ENCODE results near the gene PDGFRB. TPM values are rescaled to one million over a fixed set of nuclear protein-coding genes. Genes with fewer than 3 reads are reported as not detected.

PDGFRB gene
- total and polyA plus RNA-seq, 4 donors: 5.2 to 13.1 (median 8.3) TPM

DNA sequence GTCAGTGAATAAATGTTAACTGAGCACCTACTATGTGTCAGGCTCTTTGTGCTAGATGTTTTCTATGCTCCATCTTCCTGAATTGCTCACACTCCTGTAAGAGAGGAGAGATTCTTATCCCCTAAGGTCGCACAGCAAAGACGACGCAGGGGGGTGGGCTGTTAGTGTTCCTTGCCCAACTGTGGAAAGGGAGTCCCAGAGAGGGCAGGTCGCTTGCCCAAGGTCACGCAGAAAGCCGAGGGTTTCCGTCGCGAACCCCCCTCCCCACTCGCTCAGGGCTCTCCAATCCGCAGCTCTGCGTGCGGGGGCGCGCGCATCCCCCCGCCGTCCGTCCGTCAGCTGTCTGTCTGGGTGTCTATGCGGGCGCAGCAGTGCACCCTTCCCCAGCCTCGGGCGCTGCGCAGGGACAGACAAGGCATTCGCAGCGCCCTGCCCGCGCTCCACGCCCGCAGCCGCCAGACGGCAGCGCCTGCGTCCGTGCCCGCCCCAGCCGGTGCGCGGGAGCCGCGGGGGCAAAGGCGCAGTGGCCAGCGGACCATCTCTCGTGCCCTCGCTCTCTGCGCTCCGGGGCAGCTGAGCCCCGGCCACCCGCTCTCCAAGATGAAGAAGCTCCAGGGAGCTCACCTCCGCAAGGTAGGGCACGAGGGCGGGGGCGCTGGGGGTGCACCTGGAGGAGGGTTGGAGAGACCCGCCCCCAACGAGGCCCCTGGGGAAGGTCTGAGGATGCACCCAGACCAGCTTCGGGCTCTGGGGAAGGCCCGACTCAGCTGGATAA is 34.3 kb upstream of the PDGFRB start, which contains the start of gene SLC6A7:
TSS of gene SLC6A7 (plus strand) at position 335 of the 775 bp plus-strand sequence. CDS start at position 601, 266 bp downstream.
- no peak within 1 kb of the TSS for H3K27ac ChIP-seq (ENCODE audit: low read depth in 1 of 2, low read length in 2 of 2)
- peaks cover 0 to 5% (median 0%) of the 10 kb centered on the region in 4 donors for H3K27me3 ChIP-seq (ENCODE audit: control insufficient read depth in 4 of 4, insufficient read depth in 4 of 4, low read length in 3 of 4)
- DNase-seq (ENCODE audit: low spot score): no peak
- H3K36me3 ChIP-seq (ENCODE audit: control insufficient read depth in 4 of 4, insufficient read depth in 3 of 4, low read depth in 1 of 4, low read length in 3 of 4): no peaks in the 10 kb centered on the region
- no peak within 1 kb of the TSS for H3K4me3 ChIP-seq (ENCODE audit: low read depth in 1 of 3, low read length in 3 of 3)
- H3K9me3 ChIP-seq (ENCODE audit: control insufficient read depth in 4 of 4, low read length in 3 of 4): no peaks in the 10 kb centered on the region
- TF ChIP-seq YY1 (IDR thresholded peaks at IDR 0.05): no peak
- TF ChIP-seq RXRA (IDR thresholded peaks at IDR 0.05): no peak
- TF ChIP-seq, protein P1, sequence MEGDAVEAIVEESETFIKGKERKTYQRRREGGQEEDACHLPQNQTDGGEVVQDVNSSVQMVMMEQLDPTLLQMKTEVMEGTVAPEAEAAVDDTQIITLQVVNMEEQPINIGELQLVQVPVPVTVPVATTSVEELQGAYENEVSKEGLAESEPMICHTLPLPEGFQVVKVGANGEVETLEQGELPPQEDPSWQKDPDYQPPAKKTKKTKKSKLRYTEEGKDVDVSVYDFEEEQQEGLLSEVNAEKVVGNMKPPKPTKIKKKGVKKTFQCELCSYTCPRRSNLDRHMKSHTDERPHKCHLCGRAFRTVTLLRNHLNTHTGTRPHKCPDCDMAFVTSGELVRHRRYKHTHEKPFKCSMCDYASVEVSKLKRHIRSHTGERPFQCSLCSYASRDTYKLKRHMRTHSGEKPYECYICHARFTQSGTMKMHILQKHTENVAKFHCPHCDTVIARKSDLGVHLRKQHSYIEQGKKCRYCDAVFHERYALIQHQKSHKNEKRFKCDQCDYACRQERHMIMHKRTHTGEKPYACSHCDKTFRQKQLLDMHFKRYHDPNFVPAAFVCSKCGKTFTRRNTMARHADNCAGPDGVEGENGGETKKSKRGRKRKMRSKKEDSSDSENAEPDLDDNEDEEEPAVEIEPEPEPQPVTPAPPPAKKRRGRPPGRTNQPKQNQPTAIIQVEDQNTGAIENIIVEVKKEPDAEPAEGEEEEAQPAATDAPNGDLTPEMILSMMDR (IDR thresholded peaks at IDR 0.05; ENCODE audit: low read depth, low read length, missing input control): no peak
- 10% methylated on average over 58 of the region's 58 CpGs for WGBS
- H3K9ac ChIP-seq (ENCODE audit: low read depth in 1 of 2, low read length in 2 of 2): no peak within 1 kb of the TSS
- peaks cover 6 to 25% (median 15%) of the 10 kb centered on the region in 4 donors for H3K4me1 ChIP-seq (ENCODE audit: control insufficient read depth in 4 of 4, insufficient read depth in 4 of 4, low read length in 3 of 4)

DNA sequence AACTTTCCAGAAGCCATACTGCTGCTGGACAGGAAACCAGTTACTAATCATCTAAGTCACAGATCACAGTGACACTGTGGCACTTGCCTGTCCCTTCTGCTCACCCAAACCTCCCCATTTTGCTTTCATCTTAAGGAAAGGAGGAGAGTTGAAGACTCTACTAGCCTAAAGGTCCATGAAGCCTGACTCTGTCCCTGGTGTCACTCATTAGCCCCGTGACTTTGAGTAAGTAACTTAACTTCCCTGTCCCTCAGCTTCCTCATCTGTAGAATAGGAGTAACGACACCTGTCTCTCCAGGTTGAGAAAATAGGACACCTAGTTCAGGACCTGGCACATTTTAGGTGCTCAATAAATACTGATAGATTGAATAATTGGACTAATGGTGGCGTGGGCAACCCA is 33.7 kb upstream of the PDGFRB start:
- H3K27me3 ChIP-seq (ENCODE audit: control insufficient read depth in 4 of 4, insufficient read depth in 4 of 4, low read length in 3 of 4): peaks cover 0 to 5% (median 0%) of the 10 kb centered on the region in 4 donors
- H3K4me1 ChIP-seq (ENCODE audit: control insufficient read depth in 4 of 4, insufficient read depth in 4 of 4, low read length in 3 of 4): peaks cover 8 to 28% (median 17%) of the 10 kb centered on the region in 4 donors
- TF ChIP-seq, protein P2, sequence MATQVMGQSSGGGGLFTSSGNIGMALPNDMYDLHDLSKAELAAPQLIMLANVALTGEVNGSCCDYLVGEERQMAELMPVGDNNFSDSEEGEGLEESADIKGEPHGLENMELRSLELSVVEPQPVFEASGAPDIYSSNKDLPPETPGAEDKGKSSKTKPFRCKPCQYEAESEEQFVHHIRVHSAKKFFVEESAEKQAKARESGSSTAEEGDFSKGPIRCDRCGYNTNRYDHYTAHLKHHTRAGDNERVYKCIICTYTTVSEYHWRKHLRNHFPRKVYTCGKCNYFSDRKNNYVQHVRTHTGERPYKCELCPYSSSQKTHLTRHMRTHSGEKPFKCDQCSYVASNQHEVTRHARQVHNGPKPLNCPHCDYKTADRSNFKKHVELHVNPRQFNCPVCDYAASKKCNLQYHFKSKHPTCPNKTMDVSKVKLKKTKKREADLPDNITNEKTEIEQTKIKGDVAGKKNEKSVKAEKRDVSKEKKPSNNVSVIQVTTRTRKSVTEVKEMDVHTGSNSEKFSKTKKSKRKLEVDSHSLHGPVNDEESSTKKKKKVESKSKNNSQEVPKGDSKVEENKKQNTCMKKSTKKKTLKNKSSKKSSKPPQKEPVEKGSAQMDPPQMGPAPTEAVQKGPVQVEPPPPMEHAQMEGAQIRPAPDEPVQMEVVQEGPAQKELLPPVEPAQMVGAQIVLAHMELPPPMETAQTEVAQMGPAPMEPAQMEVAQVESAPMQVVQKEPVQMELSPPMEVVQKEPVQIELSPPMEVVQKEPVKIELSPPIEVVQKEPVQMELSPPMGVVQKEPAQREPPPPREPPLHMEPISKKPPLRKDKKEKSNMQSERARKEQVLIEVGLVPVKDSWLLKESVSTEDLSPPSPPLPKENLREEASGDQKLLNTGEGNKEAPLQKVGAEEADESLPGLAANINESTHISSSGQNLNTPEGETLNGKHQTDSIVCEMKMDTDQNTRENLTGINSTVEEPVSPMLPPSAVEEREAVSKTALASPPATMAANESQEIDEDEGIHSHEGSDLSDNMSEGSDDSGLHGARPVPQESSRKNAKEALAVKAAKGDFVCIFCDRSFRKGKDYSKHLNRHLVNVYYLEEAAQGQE (IDR thresholded peaks at IDR 0.05): no peak
- TF ChIP-seq YY1 (IDR thresholded peaks at IDR 0.05) (no peak), HNF4A (conservative IDR thresholded peaks at IDR 0.05) (no peak), EGR1 (IDR thresholded peaks at IDR 0.05; ENCODE audit: low read depth in 2 of 2) (no peak), JUND (IDR thresholded peaks at IDR 0.05) (no peak), TAF1 (conservative IDR thresholded peaks at IDR 0.05) (no peak)
- TF ChIP-seq, protein P3, sequence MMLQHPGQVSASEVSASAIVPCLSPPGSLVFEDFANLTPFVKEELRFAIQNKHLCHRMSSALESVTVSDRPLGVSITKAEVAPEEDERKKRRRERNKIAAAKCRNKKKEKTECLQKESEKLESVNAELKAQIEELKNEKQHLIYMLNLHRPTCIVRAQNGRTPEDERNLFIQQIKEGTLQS (IDR thresholded peaks at IDR 0.05): no peak
- TF ChIP-seq, protein P4, sequence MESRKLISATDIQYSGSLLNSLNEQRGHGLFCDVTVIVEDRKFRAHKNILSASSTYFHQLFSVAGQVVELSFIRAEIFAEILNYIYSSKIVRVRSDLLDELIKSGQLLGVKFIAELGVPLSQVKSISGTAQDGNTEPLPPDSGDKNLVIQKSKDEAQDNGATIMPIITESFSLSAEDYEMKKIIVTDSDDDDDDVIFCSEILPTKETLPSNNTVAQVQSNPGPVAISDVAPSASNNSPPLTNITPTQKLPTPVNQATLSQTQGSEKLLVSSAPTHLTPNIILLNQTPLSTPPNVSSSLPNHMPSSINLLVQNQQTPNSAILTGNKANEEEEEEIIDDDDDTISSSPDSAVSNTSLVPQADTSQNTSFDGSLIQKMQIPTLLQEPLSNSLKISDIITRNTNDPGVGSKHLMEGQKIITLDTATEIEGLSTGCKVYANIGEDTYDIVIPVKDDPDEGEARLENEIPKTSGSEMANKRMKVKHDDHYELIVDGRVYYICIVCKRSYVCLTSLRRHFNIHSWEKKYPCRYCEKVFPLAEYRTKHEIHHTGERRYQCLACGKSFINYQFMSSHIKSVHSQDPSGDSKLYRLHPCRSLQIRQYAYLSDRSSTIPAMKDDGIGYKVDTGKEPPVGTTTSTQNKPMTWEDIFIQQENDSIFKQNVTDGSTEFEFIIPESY (IDR thresholded peaks at IDR 0.05): no peak
- no peak for DNase-seq (ENCODE audit: low spot score)
- H3K9me3 ChIP-seq (ENCODE audit: control insufficient read depth in 4 of 4, low read length in 3 of 4): no peaks in the 10 kb centered on the region
- H3K4me3 ChIP-seq (ENCODE audit: low read depth in 1 of 3, low read length in 3 of 3): no peak overlapping the region
- 78% methylated on average over 3 of the region's 3 CpGs for WGBS
- no peaks in the 10 kb centered on the region for H3K36me3 ChIP-seq (ENCODE audit: control insufficient read depth in 4 of 4, insufficient read depth in 3 of 4, low read depth in 1 of 4, low read length in 3 of 4)
- H3K27ac ChIP-seq (ENCODE audit: low read depth in 1 of 2, low read length in 2 of 2): no peak overlapping the region
- no peak overlapping the region for H3K9ac ChIP-seq (ENCODE audit: low read depth in 1 of 2, low read length in 2 of 2)
